HG02571 (cell line): ENCODE results near the gene CCDC102B.
"Not testable (repeated sequence)": the region's sequence is repeated elsewhere in the genome, so short reads cannot be mapped to it uniquely, and the experiment has no call there.

Source experiments
- ATAC-seq: cut with Tn5 transposase; IDR thresholded peaks from one replicate; pipeline ENCODE4 v1.9.1; 2021; ENCODE audit warnings: mild to moderate bottlenecking, moderate library complexity; ENCODE audit not compliant: unreplicated experiment

The CCDC102B gene

DNA sequence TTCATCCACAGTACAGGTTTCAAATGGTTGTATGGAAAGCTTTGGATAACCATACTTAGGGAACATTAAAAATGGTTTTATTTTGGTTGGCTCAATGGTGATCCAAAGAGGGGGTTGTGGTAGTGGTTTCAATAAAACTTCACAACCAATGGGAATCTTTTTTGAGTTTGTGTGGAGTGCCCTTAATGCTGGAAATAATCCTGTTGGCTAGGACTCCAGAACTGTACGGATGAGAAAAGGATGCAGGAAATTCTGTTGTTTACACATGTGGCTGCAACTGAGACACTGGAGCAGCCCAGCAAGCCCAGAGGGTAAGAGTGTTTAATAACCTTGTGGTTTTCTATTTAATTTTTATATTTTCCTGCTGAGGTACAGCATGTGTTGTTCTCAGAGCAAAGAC is at the start of gene CCDC102B:
TSS of gene CCDC102B (plus strand) at position 210 of the 400 bp plus-strand sequence. CDS start 38,684 bp downstream, outside the sequence.
- ATAC-seq: no peak

- no peak for ATAC-seq
Observed at GRCh38 chr18:68757126-68757525, 40.8 kb upstream of the CCDC102B start.

DNA sequence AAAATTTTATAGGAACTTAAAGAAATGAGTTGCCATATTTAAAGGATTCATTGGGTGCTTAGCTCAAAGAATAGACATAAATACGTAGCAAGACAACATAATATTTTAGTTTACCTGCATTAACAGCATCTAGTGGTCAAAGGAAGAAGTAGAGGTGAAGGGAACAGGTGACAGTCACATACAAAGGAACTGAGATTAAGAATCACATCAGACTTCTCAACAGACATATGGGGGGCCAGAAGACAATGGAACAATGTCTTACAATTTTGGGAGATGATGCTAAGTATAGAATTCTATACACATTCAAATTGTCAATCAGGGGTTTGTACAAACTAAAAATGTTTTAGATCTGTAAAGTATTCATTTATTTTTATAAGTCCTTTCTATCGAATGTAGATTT is 38.6 kb upstream of the CCDC102B start:
- ATAC-seq: no peak

DNA sequence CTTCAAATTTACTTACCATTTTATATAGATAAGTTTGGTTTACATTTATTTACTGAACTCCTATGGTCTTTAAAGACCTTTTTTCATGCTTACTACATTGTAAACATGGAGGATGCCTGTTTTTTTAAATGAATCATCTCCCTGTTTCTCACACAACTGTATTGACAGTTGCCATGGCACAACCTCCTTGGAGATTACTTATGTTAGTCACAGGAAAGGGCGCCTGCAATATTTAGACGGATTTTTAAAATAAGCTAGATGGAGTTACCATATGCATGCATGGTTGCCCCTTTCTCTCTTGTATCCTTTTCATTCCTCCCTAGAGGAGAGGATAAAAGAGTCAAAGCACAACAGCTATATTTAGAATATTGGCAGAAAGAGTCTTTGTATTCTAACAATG is 34.8 kb upstream of the CCDC102B start:
- no peak for ATAC-seq

DNA sequence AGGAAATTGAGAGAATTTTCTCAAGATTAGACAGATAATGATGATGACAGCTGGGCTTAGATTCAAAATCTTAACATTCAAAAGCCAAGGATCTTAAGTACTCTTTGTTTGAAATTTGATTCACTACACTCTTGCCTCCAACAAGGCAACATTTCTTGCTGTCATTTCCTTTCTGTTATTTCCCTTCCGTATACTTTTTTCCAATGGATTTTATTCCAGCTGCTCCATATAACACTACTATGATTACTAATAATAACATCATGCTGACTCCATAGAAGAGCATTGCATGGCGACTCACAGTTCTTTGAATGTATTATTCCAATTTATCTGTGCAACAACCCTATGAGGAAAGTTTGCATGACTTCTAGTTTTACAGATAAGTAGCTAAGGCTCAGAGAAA is 33.9 kb upstream of the CCDC102B start:
- ATAC-seq: no peak

- no peak for ATAC-seq
Observed at GRCh38 chr18:68766433-68766832, 31.4 kb upstream of the CCDC102B start.

- ATAC-seq: no peak
Observed at GRCh38 chr18:68769461-68769860, 28.4 kb upstream of the CCDC102B start.

- no peak for ATAC-seq
Observed at GRCh38 chr18:68772268-68772667, 25.6 kb upstream of the CCDC102B start.

- ATAC-seq: no peak
Observed at GRCh38 chr18:68778280-68778886, 19.5 kb upstream of the CCDC102B start.

DNA sequence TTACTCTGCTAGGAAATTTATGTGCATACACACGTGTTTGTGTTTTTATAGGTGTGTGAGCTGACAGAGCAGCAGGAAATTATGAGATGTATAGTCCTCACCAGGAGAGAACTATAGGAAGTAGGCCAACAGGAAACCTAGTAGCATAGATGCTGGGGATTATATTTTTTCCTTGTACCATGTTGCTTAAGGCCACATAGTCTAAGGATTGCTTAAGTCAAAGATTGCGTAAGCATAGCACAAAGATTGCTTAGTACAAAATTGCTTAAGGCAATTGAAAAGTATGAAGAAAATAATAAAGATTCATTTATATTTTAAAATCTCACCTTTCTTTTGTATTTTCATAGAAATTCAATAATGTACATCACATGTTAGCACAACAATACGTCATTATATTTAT is 18.7 kb upstream of the CCDC102B start:
- no peak for ATAC-seq

DNA sequence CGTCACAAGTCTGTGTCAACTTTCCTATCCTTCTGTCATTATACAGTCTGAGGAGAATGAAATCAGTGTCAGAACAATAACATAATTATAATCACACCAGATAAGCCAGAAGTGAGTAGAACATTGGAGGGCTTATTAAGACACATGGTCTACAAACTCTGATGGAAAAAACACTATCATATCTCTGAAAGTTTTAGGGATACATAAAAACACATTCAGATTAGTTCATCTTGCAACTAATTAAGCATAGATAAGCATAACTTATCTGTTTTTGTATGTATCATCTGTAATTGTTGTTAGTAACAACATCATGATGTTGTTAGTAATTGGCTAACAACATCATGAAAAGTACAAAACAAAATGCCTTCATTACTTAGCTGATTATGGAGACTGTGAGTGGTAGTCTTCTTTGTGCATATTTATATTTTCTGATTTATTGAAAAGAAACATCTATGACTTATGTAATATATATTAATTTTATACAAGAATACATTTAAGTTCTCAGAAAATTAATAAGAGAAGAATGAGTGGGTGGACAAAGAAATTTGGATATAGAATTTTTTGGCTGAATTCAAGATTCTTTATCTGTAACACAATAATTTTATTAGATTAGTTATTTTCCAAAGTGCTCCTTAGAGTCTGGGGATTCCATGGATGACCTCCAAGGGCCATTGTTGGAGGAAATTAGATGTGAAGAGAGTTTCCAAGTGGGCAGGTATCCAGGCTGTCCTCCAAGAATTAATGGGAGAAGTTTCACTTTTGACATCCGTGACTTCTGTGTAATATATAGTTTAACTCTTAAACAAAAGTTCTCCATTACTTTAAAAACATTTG is 16.9 kb upstream of the CCDC102B start:
- no peak for ATAC-seq

GRCh38 chr18:68783506-68783905 is 14.4 kb upstream of the CCDC102B start:
- no peak for ATAC-seq

- ATAC-seq: no peak
Observed at GRCh38 chr18:68784071-68784470, 13.8 kb upstream of the CCDC102B start.

GRCh38 chr18:68790290-68790689 is 7.6 kb upstream of the CCDC102B start:
- ATAC-seq: not testable (repeated sequence)

DNA sequence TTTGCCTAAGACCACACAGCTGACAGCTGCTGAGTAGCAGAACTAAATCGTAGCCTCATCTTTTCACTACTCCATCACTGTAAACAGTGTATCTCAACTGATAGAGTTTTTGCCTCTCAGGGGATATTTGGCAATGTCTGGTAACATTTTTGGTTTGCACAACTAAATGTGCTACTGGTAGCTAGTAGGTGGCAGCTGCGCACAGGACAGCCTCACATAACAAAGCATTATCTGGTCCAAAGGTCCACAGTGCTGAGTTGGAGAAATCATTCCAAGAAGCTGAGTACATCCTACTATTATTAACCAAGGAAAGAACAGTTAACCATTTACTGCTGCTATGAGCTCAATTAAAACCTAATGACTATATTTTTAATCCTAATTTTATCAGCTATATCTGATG is 6.1 kb upstream of the CCDC102B start:
- no peak for ATAC-seq

GRCh38 chr18:68793951-68794350 is 3.9 kb upstream of the CCDC102B start:
- no peak for ATAC-seq

- ATAC-seq: no peak
Observed at GRCh38 chr18:68796936-68797690, 767 bp upstream of the CCDC102B start.

DNA sequence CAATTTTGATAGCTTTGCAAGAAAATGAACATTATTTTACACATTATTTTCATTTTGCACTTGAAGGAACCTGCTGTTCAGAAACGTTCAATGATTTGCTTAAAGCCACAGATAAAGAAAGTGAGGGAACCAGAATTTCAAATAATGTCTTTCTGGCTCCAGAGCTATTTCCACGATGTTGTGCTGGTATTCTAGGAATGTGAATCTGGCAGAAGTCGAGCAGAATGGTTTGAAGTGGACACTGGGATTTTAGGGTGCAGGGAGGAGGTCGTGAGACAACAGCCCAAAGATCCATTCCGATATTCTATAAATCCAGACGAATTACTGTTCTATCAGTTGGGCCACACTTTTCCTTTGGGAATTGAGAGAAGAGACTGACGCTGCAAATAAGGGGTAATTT is 2.2 kb downstream of the CCDC102B start:
- no peak for ATAC-seq

- no peak for ATAC-seq
Observed at GRCh38 chr18:68803356-68803755, 5.5 kb downstream of the CCDC102B start.

DNA sequence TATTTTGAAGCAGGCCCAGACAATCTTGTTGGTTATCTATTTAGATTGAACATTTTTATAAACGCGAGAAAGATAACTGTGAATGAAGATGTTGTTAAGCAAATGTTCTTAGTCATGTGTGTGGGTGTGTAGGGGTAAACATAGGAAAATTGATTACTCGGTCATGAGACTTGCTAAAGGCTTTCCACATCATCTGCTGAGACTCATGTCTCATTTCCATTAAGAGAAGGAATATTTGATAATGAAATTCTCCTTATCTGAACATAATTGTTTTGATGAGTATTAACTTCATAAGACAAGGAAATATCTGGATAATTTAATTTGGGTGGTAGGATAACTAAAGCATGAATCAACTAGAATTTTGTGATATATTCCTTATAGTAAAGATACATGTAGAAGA is 19.7 kb downstream of the CCDC102B start:
- no peak for ATAC-seq

DNA sequence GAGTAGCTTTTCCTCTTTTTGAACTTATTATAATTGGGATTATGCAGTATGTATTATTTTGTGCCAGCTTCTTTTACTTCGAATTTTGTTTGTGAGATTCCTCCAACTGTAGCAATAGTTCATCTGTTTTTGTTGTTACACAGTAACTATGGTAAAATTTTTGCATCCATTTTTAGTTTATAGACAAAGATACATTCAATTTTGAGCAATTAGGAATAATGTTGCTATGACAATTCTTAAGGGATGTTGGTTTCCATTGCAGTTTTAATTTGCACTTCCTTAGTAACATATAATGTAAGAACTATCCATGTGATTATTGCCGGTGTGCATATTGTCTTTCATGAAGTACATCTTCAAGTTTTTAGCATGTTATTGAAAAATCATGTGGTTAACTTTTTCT is 20.7 kb downstream of the CCDC102B start:
- ATAC-seq: no peak

- ATAC-seq: no peak
Observed at GRCh38 chr18:68822926-68823325, 25.0 kb downstream of the CCDC102B start.
